ENCODE results near the gene SIPA1L3.

Gene SIPA1L3

DNA sequence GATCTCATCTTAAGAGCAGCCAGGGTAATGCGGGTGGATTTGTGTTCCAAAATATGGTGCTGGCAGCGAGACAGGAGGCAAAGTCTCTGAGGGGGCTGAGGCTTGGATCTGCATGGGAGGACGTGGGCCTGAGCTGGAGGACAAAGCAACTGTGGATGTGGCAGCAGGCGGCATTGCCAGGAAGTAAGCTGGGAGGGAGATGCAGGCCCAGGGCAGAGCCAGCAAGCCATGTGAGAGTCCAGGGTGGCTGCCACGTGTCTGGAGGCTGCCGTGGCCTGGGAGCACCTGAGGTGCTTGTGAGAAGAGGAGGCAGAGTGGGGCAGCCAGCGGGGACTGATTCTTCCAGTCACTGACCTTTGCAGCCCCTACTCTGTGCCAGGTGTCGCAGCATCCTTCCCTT, 265.0 kb downstream of the SIPA1L3 start:
- Histone ChIP-seq H3K27ac (ENCODE audit: extremely low read depth, low read depth, low read length) (no peak overlapping the region), H3K4me1 (ENCODE audit: control insufficient read depth, insufficient read depth, low read length) (no peaks in the 10 kb centered on the region), H3K4me3 (ENCODE audit: low read depth, low read length) (no peak overlapping the region), H3K36me3 (ENCODE audit: control insufficient read depth in 2 of 2, insufficient read depth in 1 of 2, low read length in 2 of 2) (peaks cover 0 to 21% of the 10 kb centered on the region in 2 experiments; a peak in 2 of 3 replicates), H3K9me3 (ENCODE audit: control insufficient read depth, insufficient read depth, low read depth, low read length) (no peaks in the 10 kb centered on the region; the same call in 1 of the 2 replicates)
- TF ChIP-seq ZNF416 (tag by site-specific recombination; IDR thresholded peaks at IDR 0.05) = no peak
- TF ChIP-seq EGR2 (tag by site-specific recombination; IDR thresholded peaks at IDR 0.05; ENCODE audit: low read depth) = no peak
- TF ChIP-seq, protein P1, sequence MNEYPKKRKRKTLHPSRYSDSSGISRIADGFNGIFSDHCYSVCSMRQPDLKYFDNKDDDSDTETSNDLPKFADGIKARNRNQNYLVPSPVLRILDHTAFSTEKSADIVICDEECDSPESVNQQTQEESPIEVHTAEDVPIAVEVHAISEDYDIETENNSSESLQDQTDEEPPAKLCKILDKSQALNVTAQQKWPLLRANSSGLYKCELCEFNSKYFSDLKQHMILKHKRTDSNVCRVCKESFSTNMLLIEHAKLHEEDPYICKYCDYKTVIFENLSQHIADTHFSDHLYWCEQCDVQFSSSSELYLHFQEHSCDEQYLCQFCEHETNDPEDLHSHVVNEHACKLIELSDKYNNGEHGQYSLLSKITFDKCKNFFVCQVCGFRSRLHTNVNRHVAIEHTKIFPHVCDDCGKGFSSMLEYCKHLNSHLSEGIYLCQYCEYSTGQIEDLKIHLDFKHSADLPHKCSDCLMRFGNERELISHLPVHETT (tag by site-specific recombination; IDR thresholded peaks at IDR 0.05) = no peak
- TF ChIP-seq ZNF561 (tag by site-specific recombination; IDR thresholded peaks at IDR 0.05; ENCODE audit: borderline replicate concordance) = no peak
- no peak for TF ChIP-seq GLIS1 (tag by site-specific recombination; IDR thresholded peaks at IDR 0.05)
- no peak for TF ChIP-seq YY2 (tag by site-specific recombination; IDR thresholded peaks at IDR 0.05)
- no peak for TF ChIP-seq ZNF10 (tag by site-specific recombination; IDR thresholded peaks at IDR 0.05)
- TF ChIP-seq, protein P2, sequence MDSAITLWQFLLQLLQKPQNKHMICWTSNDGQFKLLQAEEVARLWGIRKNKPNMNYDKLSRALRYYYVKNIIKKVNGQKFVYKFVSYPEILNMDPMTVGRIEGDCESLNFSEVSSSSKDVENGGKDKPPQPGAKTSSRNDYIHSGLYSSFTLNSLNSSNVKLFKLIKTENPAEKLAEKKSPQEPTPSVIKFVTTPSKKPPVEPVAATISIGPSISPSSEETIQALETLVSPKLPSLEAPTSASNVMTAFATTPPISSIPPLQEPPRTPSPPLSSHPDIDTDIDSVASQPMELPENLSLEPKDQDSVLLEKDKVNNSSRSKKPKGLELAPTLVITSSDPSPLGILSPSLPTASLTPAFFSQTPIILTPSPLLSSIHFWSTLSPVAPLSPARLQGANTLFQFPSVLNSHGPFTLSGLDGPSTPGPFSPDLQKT (IDR thresholded peaks at IDR 0.05; ENCODE audit: borderline replicate concordance, low read depth, low read length) = no peak
- TF ChIP-seq ZNF777 (tag by site-specific recombination; IDR thresholded peaks at IDR 0.05; ENCODE audit: borderline replicate concordance) = no peak
- no peak for TF ChIP-seq SALL2 (tag by site-specific recombination; IDR thresholded peaks at IDR 0.05; ENCODE audit: borderline replicate concordance)
- TF ChIP-seq ZNF560 (tag by site-specific recombination; IDR thresholded peaks at IDR 0.05; ENCODE audit: borderline replicate concordance) = no peak
- no peak for TF ChIP-seq GFI1B (tag by site-specific recombination; IDR thresholded peaks at IDR 0.05)
- TF ChIP-seq, protein P3, sequence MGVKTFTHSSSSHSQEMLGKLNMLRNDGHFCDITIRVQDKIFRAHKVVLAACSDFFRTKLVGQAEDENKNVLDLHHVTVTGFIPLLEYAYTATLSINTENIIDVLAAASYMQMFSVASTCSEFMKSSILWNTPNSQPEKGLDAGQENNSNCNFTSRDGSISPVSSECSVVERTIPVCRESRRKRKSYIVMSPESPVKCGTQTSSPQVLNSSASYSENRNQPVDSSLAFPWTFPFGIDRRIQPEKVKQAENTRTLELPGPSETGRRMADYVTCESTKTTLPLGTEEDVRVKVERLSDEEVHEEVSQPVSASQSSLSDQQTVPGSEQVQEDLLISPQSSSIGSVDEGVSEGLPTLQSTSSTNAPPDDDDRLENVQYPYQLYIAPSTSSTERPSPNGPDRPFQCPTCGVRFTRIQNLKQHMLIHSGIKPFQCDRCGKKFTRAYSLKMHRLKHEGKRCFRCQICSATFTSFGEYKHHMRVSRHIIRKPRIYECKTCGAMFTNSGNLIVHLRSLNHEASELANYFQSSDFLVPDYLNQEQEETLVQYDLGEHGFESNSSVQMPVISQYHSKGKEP (tag by site-specific recombination; IDR thresholded peaks at IDR 0.05) = no peak
- TF ChIP-seq ZNF114 (tag by site-specific recombination; IDR thresholded peaks at IDR 0.05) = no peak
- no peak for TF ChIP-seq OSR2 (tag by site-specific recombination; IDR thresholded peaks at IDR 0.05)
- no peak for TF ChIP-seq HOXD13 (CRISPR knock-in tag; IDR thresholded peaks at IDR 0.05; ENCODE audit: borderline replicate concordance)
- no peak for TF ChIP-seq ZNF112 (tag by site-specific recombination; IDR thresholded peaks at IDR 0.05)
- no peak for TF ChIP-seq ZBTB21 (tag by site-specific recombination; IDR thresholded peaks at IDR 0.05)
- POLR2A ChIA-PET = no interaction called here
- CTCF ChIA-PET = interaction anchor here (0.6 to 2.2 kb wide), 3 partner anchors 29 to 1372 kb away, joined by 3 to 10 read pairs (median 3); no protein-coding TSS in a partner anchor

DNA sequence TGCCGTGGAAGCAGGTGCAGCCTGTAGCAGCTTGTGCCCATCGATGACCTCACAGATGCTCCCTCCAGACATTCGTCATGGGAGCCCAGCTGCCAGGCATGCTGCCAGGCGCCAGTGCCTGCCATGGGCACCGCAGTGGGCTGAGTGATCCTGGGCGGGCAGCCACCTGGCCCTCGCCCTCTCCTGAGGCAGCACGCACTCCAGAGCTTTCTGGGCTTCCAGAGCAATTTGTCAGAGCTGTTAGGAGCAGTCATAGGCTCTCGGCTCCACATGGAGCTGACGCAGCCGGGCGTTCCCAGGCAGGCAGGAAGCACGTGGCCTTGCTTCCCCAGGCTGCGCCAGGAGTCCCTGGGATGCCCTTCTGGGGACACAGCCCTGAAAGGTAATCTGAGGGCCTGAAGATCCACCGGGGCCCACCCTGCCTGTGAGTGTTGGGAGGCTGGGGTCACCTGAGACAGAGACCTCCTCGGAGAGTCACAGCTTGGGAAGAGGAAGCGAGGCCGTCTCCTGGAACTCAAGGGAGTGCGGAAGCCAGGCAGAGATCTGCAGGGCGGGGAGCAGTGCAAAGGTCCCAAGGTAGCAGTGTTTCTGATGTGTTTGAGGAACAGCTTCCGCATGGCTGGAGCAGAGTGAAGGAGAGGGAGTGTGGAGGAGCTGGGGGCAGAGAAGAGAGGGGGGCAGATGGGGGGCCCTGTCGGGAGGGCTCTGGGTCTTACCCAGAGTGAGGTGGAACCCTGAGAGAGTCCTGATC, 266.5 kb downstream of the SIPA1L3 start:
- Histone ChIP-seq H3K4me3 (ENCODE audit: low read depth, low read length) (no peak overlapping the region), H3K36me3 (ENCODE audit: control insufficient read depth in 2 of 2, insufficient read depth in 1 of 2, low read length in 2 of 2) (peaks cover 0 to 6% of the 10 kb centered on the region in 2 experiments; a peak in 2 of 3 replicates), H3K27ac (ENCODE audit: extremely low read depth, low read depth, low read length) (no peak overlapping the region), H3K9me3 (ENCODE audit: control insufficient read depth, insufficient read depth, low read depth, low read length) (no peaks in the 10 kb centered on the region; the same call in 1 of the 2 replicates), H3K4me1 (ENCODE audit: control insufficient read depth, insufficient read depth, low read length) (no peaks in the 10 kb centered on the region)
- TF ChIP-seq, protein P4, sequence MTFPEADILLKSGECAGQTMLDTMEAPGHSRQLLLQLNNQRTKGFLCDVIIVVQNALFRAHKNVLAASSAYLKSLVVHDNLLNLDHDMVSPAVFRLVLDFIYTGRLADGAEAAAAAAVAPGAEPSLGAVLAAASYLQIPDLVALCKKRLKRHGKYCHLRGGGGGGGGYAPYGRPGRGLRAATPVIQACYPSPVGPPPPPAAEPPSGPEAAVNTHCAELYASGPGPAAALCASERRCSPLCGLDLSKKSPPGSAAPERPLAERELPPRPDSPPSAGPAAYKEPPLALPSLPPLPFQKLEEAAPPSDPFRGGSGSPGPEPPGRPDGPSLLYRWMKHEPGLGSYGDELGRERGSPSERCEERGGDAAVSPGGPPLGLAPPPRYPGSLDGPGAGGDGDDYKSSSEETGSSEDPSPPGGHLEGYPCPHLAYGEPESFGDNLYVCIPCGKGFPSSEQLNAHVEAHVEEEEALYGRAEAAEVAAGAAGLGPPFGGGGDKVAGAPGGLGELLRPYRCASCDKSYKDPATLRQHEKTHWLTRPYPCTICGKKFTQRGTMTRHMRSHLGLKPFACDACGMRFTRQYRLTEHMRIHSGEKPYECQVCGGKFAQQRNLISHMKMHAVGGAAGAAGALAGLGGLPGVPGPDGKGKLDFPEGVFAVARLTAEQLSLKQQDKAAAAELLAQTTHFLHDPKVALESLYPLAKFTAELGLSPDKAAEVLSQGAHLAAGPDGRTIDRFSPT (tag by site-specific recombination; IDR thresholded peaks at IDR 0.05) = 0 out of 2 replicates have a peak, but pooled peaks have one; percentile 12
- no peak for TF ChIP-seq ZNF555 (tag by site-specific recombination; conservative IDR thresholded peaks at IDR 0.05)
- ChIA-PET CTCF (interaction anchor here (0.7 to 2.2 kb wide), 2 partner anchors 36 to 271 kb away, joined by 5 to 10 read pairs; no protein-coding TSS in a partner anchor), POLR2A (interaction anchor here (0.5 kb wide), 1 partner anchor 300 kb away, joined by 5 read pairs; no protein-coding TSS in a partner anchor)
